Mucosa of stomach (tissue), 1 donor: ENCODE results near the gene GNL3.

Experiments
- H3K27me3 ChIP-seq: one replicate; pipeline ENCODE4 v1.7.0; 2013; ENCODE audit warnings: mild to moderate bottlenecking, low read length; ENCODE audit not compliant: control insufficient read depth, insufficient read depth
- H3K36me3 ChIP-seq: one replicate; pipeline ENCODE4 v1.7.0; 2013; ENCODE audit warnings: low read length; ENCODE audit not compliant: control insufficient read depth, insufficient read depth
- H3K4me1 ChIP-seq: one replicate; pipeline ENCODE4 v1.7.0; 2013; ENCODE audit warnings: mild to moderate bottlenecking, low read length; ENCODE audit not compliant: control insufficient read depth, insufficient read depth
- H3K4me3 ChIP-seq: one replicate; pipeline ENCODE4 v1.7.0; 2013; ENCODE audit warnings: low read length
- H3K9ac ChIP-seq: one replicate; pipeline ENCODE4 v1.7.0; 2013; ENCODE audit warnings: mild to moderate bottlenecking, low read length, moderate library complexity
- H3K9me3 ChIP-seq: one replicate; pipeline ENCODE4 v1.7.0; 2013; ENCODE audit warnings: mild to moderate bottlenecking, low read length, moderate library complexity; ENCODE audit not compliant: control insufficient read depth
- donor health status: Pancreatic carcinoma.

The GNL3 gene

DNA sequence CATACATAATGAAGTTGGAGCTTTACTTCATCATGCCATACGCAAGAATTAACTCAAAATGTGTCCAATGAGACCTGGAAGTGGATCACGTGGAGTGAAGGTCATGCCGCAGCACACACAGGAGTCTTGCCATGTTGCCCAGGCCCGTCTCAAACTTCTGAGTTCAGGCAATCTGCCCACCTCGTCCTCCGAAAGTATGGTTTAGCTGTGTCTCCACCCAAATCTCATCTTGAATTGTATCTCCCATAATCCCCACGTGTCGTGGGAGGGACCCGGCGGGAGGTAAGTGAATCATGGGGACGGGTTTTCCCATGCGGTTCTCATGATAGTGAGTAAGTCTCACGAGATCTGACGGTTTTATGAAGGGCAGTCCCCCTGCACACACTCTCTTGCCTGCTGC is 45.8 kb downstream of the GNL3 start:
- Histone ChIP-seq H3K9ac (no peak overlapping the region), H3K9me3 (no peaks in the 10 kb centered on the region), H3K4me3 (no peak overlapping the region), H3K27me3 (no peaks in the 10 kb centered on the region), H3K36me3 (no peaks in the 10 kb centered on the region), H3K4me1 (no peaks in the 10 kb centered on the region)

- no peaks in the 10 kb centered on the region for H3K36me3 ChIP-seq
- H3K9ac ChIP-seq = no peak overlapping the region
- H3K4me1 ChIP-seq = no peaks in the 10 kb centered on the region
- H3K4me3 ChIP-seq = no peak overlapping the region
- H3K27me3 ChIP-seq = no peaks in the 10 kb centered on the region
- H3K9me3 ChIP-seq = no peaks in the 10 kb centered on the region
Observed at GRCh38 chr3:52733256-52733891, 47.5 kb downstream of the GNL3 start.

DNA sequence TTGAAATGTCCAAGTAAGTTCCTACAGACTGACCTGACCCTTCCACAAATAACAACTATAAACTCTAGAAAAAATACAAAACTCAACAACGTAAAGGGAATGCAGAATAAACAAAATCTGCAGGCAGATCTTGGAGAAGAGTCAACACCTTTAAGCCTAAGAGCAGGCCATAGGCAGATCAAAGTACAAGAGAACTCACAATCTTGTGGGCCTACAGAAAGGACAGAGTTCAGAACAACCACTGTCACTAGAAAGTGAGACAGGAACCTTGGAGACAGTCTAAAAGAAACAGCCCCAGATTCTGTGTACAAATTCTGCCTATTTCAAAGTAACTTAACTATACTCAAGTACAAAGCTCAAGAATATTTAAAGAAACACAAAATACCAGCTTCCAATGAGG is 53.9 kb downstream of the GNL3 start:
- Histone ChIP-seq H3K4me3 (no peak overlapping the region), H3K27me3 (no peaks in the 10 kb centered on the region), H3K9me3 (no peaks in the 10 kb centered on the region), H3K9ac (no peak overlapping the region), H3K4me1 (no peaks in the 10 kb centered on the region), H3K36me3 (no peaks in the 10 kb centered on the region)

GRCh38 chr3:52742418-52743041 is 56.7 kb downstream of the GNL3 start:
- no peaks in the 10 kb centered on the region for H3K9me3 ChIP-seq
- H3K4me3 ChIP-seq = no peak overlapping the region
- H3K27me3 ChIP-seq = no peaks in the 10 kb centered on the region
- no peaks in the 10 kb centered on the region for H3K36me3 ChIP-seq
- H3K4me1 ChIP-seq = no peaks in the 10 kb centered on the region
- H3K9ac ChIP-seq = no peak overlapping the region

- H3K4me3 ChIP-seq = no peak overlapping the region
- no peaks in the 10 kb centered on the region for H3K27me3 ChIP-seq
- no peaks in the 10 kb centered on the region for H3K4me1 ChIP-seq
- no peaks in the 10 kb centered on the region for H3K36me3 ChIP-seq
- no peak overlapping the region for H3K9ac ChIP-seq
- H3K9me3 ChIP-seq = no peaks in the 10 kb centered on the region
Observed at GRCh38 chr3:52743152-52743551, 57.3 kb downstream of the GNL3 start.

DNA sequence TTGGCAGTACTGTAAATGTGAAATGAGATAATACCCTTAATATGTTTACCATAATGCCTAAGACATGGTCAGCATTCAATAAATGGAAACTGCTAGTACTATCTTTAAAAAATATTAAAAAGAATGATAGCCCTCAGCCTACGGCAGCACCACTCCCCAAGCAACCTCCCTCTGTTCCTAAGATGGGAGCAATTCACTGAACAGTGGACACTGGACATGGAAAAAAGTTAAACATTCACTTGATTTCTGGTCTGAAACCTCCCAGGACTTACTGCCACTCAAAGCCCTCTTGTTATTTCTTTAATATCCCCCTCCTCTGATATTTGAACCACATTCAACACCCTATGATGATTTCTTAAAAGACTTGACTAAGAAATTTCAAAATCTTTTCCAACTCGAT is 57.9 kb downstream of the GNL3 start:
- Histone ChIP-seq H3K9me3 (no peaks in the 10 kb centered on the region), H3K36me3 (no peaks in the 10 kb centered on the region), H3K27me3 (no peaks in the 10 kb centered on the region)

More for the DNA sequence above, 57.9 kb downstream of the GNL3 start:
- no peaks in the 10 kb centered on the region for H3K4me1 ChIP-seq
- H3K9ac ChIP-seq = no peak overlapping the region
- no peak overlapping the region for H3K4me3 ChIP-seq
